BLaER1 (cell line): ENCODE results near the gene PIGB.

Experiments used
- H3K27ac ChIP-seq: shearing (Covaris generic); formaldehyde crosslinking; 2 replicates; pipeline ENCODE4 v1.8.1; 2022
- H3K27me3 ChIP-seq: shearing (Covaris generic); formaldehyde crosslinking; 2 replicates; pipeline ENCODE4 v1.8.1; 2022
- H3K36me3 ChIP-seq: shearing (Covaris generic); formaldehyde crosslinking; 2 replicates; pipeline ENCODE4 v1.8.1; 2022
- H3K4me1 ChIP-seq: shearing (Covaris generic); formaldehyde crosslinking; 2 replicates; pipeline ENCODE4 v1.8.1; 2022
- H3K4me2 ChIP-seq: shearing (Covaris generic); formaldehyde crosslinking; 2 replicates; pipeline ENCODE4 v1.8.1; 2022
- H3K4me3 ChIP-seq: shearing (Covaris generic); formaldehyde crosslinking; 2 replicates; pipeline ENCODE4 v1.8.1; 2022
- H3K9ac ChIP-seq: shearing (Covaris generic); formaldehyde crosslinking; 2 replicates; pipeline ENCODE4 v1.8.1; 2022
- H3K9me3 ChIP-seq: shearing (Covaris generic); formaldehyde crosslinking; 2 replicates; pipeline ENCODE4 v1.8.1; 2022
- H4K20me1 ChIP-seq: shearing (Covaris generic); formaldehyde crosslinking; 2 replicates; pipeline ENCODE4 v1.8.1; 2022
- Cebpa-rat ChIP-seq: shearing (Covaris generic); IDR thresholded peaks from 2 replicates; pipeline ENCODE4 v1.8.1; 2022

Gene PIGB

GRCh38 chr15:55402707-55403106 is 83.7 kb downstream of the PIGB start:
- peaks cover 38% of the 10 kb centered on the region for H3K4me1 ChIP-seq
- H4K20me1 ChIP-seq, result no peaks in the 10 kb centered on the region
- no peak overlapping the region for H3K4me3 ChIP-seq
- H3K27ac ChIP-seq, result peak overlapping the region; percentile 52; the same call in 1 of the 2 replicates
- peaks cover 3% of the 10 kb centered on the region; the same call in 1 of the 2 replicates for H3K9me3 ChIP-seq
- peaks cover 12% of the 10 kb centered on the region; the same call in 1 of the 2 replicates for H3K36me3 ChIP-seq
- peak overlapping the region; percentile 61 for H3K4me2 ChIP-seq
- H3K27me3 ChIP-seq, result no peaks in the 10 kb centered on the region
- no peak overlapping the region for H3K9ac ChIP-seq
- TF ChIP-seq Cebpa-rat, result no peak

GRCh38 chr15:55403531-55403930 is 84.5 kb downstream of the PIGB start:
- H3K27ac ChIP-seq, result peak overlapping the region; percentile 52
- no peak for TF ChIP-seq Cebpa-rat
- no peaks in the 10 kb centered on the region for H3K9me3 ChIP-seq
- H3K27me3 ChIP-seq, result no peaks in the 10 kb centered on the region
- H3K4me2 ChIP-seq, result peak overlapping the region; percentile 61
- H3K9ac ChIP-seq, result 0 out of 2 replicates have a peak overlapping the region, but pooled peaks have one; percentile 47
- H3K36me3 ChIP-seq, result peaks cover 7% of the 10 kb centered on the region; the same call in 1 of the 2 replicates
- H3K4me1 ChIP-seq, result peaks cover 38% of the 10 kb centered on the region
- H3K4me3 ChIP-seq, result no peak overlapping the region
- no peaks in the 10 kb centered on the region for H4K20me1 ChIP-seq
